Mesodermal cell (in vitro differentiated cells): ENCODE results near the gene NDFIP2.

ENCODE experiments used
- H3K27ac ChIP-seq: 2 replicates; pipeline ENCODE4 v1.7.0; 2013; ENCODE audit warnings: mild to moderate bottlenecking, low read depth, low read length, moderate library complexity; ENCODE audit not compliant: severe bottlenecking
- H3K36me3 ChIP-seq: 2 replicates; pipeline ENCODE4 v1.7.1; 2013; ENCODE audit warnings: mild to moderate bottlenecking, low read length, moderate library complexity; ENCODE audit not compliant: control insufficient read depth, insufficient read depth
- H3K4me1 ChIP-seq: one replicate; pipeline ENCODE4 v1.7.1; 2013; ENCODE audit warnings: mild to moderate bottlenecking, low read length; ENCODE audit not compliant: insufficient read depth, control insufficient read depth, poor library complexity, severe bottlenecking
- H3K4me3 ChIP-seq: 2 replicates; pipeline ENCODE4 v1.7.0; 2013; ENCODE audit warnings: low read length, control low read depth, mild to moderate bottlenecking; ENCODE audit not compliant: insufficient read depth, poor library complexity, severe bottlenecking; ENCODE audit errors: extremely low read depth
- H3K9me3 ChIP-seq: 2 replicates; pipeline ENCODE4 v1.7.1; 2013; ENCODE audit warnings: mild to moderate bottlenecking, low read length, moderate library complexity; ENCODE audit not compliant: control insufficient read depth
- WGBS, 2 experiments: methylation state at CpG; one replicate each; pipeline ENCODE4 v1.1.5; 2013; ENCODE audit warnings: missing lambda C conversion rate in 2 of 2; ENCODE audit not compliant: insufficient coverage in 2 of 2; 5-methylcytosine and 5-hydroxymethylcytosine counted together

Gene NDFIP2

GRCh38 chr13:79519255-79519654 lies 38.3 kb downstream of the NDFIP2 start:
- H3K27ac ChIP-seq = no peak overlapping the region
- 83% methylated on average over 1 of the region's 3 CpGs; no CpG with 5 or more reads in 1 of the 2 experiments for whole genome bisulfite sequencing, 2 experiments

GRCh38 chr13:79522583-79522982 lies 41.6 kb downstream of the NDFIP2 start:
- no peak overlapping the region for H3K27ac ChIP-seq
- no peaks in the 10 kb centered on the region for H3K9me3 ChIP-seq
- no peak overlapping the region for H3K4me3 ChIP-seq
- peaks cover 16% of the 10 kb centered on the region for H3K4me1 ChIP-seq
- peaks cover 35% of the 10 kb centered on the region for H3K36me3 ChIP-seq

More at GRCh38 chr13:79519255-79519654, 38.3 kb downstream of the NDFIP2 start:
- H3K4me3 ChIP-seq = no peak overlapping the region
- no peaks in the 10 kb centered on the region for H3K4me1 ChIP-seq
- H3K9me3 ChIP-seq = no peaks in the 10 kb centered on the region
- H3K36me3 ChIP-seq = peaks cover 19% of the 10 kb centered on the region

- H3K27ac ChIP-seq = no peak overlapping the region
- no peak overlapping the region for H3K4me3 ChIP-seq
- 92 to 94% methylated on average over 3 to 4 of the region's 8 CpGs for WGBS, 2 experiments
- H3K36me3 ChIP-seq = peaks cover 43% of the 10 kb centered on the region
- no peaks in the 10 kb centered on the region for H3K9me3 ChIP-seq
- H3K4me1 ChIP-seq = peaks cover 16% of the 10 kb centered on the region
These were observed 44.3 kb downstream of the NDFIP2 start for GRCh38 chr13:79525064-79525857.

- Histone ChIP-seq H3K4me1 (peaks cover 16% of the 10 kb centered on the region), H3K4me3 (no peak overlapping the region), H3K9me3 (no peaks in the 10 kb centered on the region), H3K27ac (no peak overlapping the region), H3K36me3 (peaks cover 49% of the 10 kb centered on the region)
- WGBS, 2 experiments = 94 to 95% methylated on average over 2 to 3 of the region's 5 CpGs
These were observed 46.7 kb downstream of the NDFIP2 start for GRCh38 chr13:79527698-79528097.

DNA sequence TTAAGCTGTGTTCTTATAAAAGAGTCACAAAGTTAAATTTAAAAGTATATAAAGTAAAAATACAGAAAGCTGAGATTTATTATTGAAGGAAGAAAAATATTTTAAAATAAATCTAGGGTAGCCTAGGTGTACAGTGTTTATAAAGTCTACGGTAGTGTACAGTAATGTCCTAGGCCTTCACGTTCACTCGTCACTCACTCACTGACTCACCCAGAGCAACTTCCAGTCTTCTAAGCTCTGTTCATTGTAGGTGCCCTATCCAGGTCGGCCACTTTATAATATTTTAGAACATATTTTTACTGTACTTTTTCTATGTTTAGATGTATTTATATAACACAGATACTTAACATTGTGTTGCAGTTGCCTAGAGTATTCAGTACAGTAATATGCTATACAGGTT lies 47.4 kb downstream of the NDFIP2 start:
- no peak overlapping the region for H3K4me3 ChIP-seq
- H3K4me1 ChIP-seq = peaks cover 16% of the 10 kb centered on the region
- WGBS, 2 experiments = no CpG with 5 or more reads among the region's 4 CpGs
- no peak overlapping the region for H3K27ac ChIP-seq
- H3K9me3 ChIP-seq = no peaks in the 10 kb centered on the region
- peaks cover 44% of the 10 kb centered on the region for H3K36me3 ChIP-seq

- Histone ChIP-seq H3K36me3 (peaks cover 42% of the 10 kb centered on the region), H3K4me3 (no peak overlapping the region), H3K4me1 (peaks cover 16% of the 10 kb centered on the region), H3K9me3 (no peaks in the 10 kb centered on the region), H3K27ac (no peak overlapping the region)
- no CpG with 5 or more reads among the region's 2 CpGs for WGBS, 2 experiments
These were observed 47.8 kb downstream of the NDFIP2 start for GRCh38 chr13:79528759-79529191.

GRCh38 chr13:79529817-79530216 lies 48.9 kb downstream of the NDFIP2 start:
- peaks cover 35% of the 10 kb centered on the region for H3K36me3 ChIP-seq
- H3K4me3 ChIP-seq = no peak overlapping the region
- WGBS, 2 experiments = 92% methylated on average over 2 of the region's 4 CpGs; no CpG with 5 or more reads in 1 of the 2 experiments
- peaks cover 12% of the 10 kb centered on the region for H3K4me1 ChIP-seq
- H3K27ac ChIP-seq = no peak overlapping the region
- no peaks in the 10 kb centered on the region for H3K9me3 ChIP-seq

- Histone ChIP-seq H3K36me3 (peaks cover 31% of the 10 kb centered on the region), H3K27ac (no peak overlapping the region), H3K9me3 (no peaks in the 10 kb centered on the region), H3K4me3 (no peak overlapping the region), H3K4me1 (peaks cover 8% of the 10 kb centered on the region)
- WGBS, 2 experiments = 80 to 91% methylated on average over 2 of the region's 2 CpGs
These were observed 49.3 kb downstream of the NDFIP2 start for GRCh38 chr13:79530270-79530669.

DNA sequence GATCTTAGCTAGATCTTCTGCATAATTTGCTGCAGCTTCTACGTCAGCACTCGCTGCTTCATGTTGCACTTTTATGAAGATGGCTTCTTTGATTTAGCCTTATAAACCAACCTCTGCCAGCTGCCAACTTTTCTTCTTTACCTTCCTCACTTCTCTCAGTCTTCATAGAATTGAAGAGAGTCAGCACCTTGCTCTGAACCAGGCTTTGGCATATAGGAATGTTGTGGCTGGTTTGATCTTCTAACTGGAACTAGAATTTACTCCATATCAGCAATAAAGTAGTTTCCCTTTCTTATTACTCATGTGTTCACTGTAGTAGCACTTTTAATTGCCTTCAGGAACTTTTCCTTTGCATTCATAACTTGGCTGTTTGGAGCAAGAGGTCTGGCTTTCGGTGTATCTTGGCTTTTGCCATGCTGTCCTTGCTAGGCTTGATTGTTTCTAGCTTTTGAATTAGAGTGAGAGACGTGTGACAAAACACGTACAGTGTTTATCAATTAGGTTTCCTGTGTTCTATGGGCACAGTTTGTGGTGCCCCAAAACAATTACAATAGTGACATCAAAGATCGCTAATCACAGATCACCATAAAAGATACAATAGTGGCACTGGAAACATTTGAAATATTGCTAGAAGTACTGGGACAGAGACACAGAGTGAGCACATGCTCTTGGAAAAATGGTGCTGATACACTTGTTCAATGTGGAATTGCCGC lies 50.7 kb downstream of the NDFIP2 start:
- Histone ChIP-seq H3K36me3 (peaks cover 28% of the 10 kb centered on the region), H3K9me3 (no peaks in the 10 kb centered on the region), H3K4me3 (no peak overlapping the region), H3K4me1 (no peaks in the 10 kb centered on the region), H3K27ac (no peak overlapping the region)
- WGBS, 2 experiments = 95 to 100% methylated on average over 2 to 3 of the region's 7 CpGs

DNA sequence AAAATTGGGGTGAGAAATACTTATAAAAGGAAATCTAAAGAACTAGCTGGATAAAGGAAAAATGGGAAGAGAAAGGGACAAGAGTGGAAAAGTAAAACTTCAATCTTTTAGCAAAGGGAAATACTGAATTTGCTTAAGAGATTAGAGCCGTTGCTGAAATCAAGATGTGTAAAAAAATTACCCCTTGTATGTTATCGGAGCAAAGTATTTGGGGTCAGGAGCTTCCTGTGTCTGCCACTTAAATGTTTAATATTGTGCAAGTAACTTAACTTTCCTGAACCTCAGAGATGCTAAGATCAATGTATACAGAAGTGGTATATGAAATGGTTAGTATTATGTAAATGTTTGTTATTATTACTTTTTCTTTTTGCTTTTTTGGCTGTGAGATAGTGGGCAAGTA lies 51.6 kb downstream of the NDFIP2 start:
- H3K27ac ChIP-seq = no peak overlapping the region
- H3K4me1 ChIP-seq = no peaks in the 10 kb centered on the region
- WGBS, 2 experiments = 100% methylated on average over 1 to 2 of the region's 2 CpGs
- H3K9me3 ChIP-seq = no peaks in the 10 kb centered on the region
- peaks cover 29% of the 10 kb centered on the region for H3K36me3 ChIP-seq
- H3K4me3 ChIP-seq = no peak overlapping the region
